ENCODE measurements around the gene MEIOC.
"Not testable (repeated sequence)": the region's sequence is repeated elsewhere in the genome, so short reads cannot be mapped to it uniquely, and the experiment has no call there.

Gene MEIOC

GRCh38 chr17:44655983-44656710, at the start of gene MEIOC:
MEIOC (plus strand) TSS chr17:44656468; CDS start chr17:44656614, 146 bp downstream.
- peak; percentile 74 for DNase-seq (ENCODE audit: low spot score)

GRCh38 chr17:44606658-44607057, 49.6 kb upstream of the MEIOC start:
- DNase-seq (ENCODE audit: low spot score), result no peak

DNA sequence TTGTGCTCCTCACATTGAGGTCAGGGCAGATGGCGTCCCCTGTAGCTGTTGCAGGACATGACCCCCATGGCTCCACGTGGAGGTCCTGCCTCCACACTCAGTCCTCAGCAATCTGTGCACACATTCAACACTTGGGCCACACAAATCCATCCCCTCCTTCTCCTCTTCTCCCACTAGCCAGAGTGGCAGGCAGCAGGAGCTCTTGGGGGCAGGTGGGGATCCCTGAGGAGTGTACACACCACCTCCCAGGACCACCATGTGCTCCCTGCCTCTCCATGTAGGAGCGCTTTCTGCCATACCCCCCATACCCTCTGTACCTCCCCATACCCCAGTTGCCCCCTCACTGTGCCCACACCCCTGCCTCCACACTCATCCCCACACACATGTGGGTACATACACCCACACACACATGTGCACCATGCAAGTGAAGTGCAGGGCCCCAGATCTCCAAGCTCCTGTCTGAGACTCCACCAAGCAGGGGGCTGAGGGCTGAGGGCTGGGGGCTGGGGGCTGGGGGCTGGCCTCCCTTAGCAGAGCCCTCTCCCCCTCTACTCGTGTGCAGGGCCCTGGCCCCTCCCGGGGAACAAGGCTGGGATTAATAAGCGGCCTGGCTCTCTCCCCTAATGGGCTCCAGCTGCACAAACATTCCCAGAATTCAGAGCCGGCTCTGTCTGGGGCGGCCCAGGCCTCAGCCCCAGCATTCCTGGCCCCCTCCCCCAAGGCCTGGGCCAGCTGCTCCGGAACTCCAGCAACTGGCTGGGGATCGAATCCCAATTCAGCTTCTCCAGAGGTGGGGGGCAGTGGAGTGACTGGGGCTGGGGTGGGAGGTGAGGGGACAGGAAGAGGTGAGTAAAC, 48.2 kb upstream of the MEIOC start:
- DNase-seq (ENCODE audit: low spot score), result no peak

GRCh38 chr17:44608727-44609435, 47.4 kb upstream of the MEIOC start:
- no peak for DNase-seq (ENCODE audit: low spot score)

- DNase-seq (ENCODE audit: low spot score), result no peak
These were observed 45.9 kb upstream of the MEIOC start for GRCh38 chr17:44610331-44610730.

- DNase-seq (ENCODE audit: low spot score), result no peak
These were observed 45.4 kb upstream of the MEIOC start for GRCh38 chr17:44610871-44611270.

DNA sequence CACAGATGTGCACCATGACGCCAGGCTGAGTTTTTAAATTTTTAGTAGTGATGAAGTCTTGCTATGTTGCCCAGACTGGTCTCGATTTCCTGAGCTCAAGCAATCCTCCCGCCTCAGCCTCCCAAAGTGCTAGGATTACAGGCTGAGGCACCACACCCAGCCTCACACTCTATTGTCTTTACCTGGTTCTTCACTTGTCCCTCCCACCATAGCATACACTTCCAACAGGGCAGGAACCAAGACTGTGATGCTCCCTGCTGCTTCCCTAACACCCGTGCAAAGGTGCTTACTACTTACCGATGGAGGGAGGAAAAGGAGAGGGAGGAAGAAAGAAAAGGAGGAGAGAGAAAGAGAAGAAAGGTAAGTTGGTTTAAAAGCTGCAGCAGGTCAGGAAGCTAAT, 41.4 kb upstream of the MEIOC start:
- DNase-seq (ENCODE audit: low spot score), result no peak

DNA sequence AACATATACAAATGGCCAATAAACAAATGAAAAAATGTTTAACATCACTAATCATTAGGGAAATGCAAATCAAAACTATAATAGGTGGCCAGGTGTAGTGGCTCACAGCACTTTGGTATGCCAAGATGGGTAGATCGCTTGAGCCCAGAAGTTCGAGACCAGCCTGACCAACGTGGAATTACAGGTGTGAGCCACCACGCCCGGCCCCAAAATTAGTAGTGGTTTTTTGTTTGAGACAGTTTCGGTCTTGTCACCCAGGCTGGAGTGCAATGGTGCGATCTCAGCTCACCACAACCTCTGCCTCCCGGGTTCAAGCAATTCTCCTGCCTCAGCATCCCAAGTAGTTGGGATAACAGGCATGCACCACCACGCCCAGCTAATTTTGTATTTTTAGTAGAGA, 37.6 kb upstream of the MEIOC start:
- not testable (repeated sequence) for DNase-seq (ENCODE audit: low spot score)

GRCh38 chr17:44623070-44623725, 33.1 kb upstream of the MEIOC start:
- DNase-seq (ENCODE audit: low spot score), result no peak

DNA sequence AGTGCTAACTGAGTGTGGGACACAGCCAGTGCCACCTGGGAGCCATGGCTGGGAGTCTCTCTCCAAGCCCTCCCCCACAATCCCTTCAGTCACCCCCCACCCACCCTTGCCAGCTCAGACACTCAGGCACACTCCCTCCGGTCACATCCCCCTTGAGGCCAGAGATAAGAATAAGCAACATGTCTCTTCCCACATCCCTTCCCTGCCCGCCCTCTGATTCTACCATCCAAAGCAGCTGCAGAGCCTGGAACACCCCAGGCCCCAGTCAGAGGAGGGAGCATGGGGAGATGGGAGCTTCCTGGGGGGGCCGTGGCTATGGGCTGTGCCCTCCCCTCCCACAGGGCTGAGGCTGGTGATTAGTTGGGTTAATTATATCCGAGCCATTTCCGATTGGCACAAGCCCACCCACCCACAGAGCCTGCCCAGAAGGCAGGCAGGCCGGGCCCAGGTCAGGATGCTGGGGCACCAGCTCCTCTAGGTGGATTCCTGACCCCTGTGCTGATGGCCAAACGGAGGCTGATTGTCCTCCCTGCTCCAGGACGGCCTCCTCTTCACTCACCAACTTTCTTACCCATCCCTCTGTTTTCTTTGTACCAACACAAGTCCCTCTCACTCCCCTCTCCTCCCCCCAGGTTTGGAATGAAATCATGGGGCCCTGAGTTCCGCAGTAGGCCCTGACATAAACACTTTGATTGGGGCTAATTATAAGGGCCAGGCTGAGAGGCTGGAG, 28.6 kb upstream of the MEIOC start:
- no peak for DNase-seq (ENCODE audit: low spot score)

GRCh38 chr17:44628243-44629188, 27.8 kb upstream of the MEIOC start:
- no peak for DNase-seq (ENCODE audit: low spot score)

- no peak for DNase-seq (ENCODE audit: low spot score)
These were observed 27.0 kb upstream of the MEIOC start for GRCh38 chr17:44629314-44629713.

DNA sequence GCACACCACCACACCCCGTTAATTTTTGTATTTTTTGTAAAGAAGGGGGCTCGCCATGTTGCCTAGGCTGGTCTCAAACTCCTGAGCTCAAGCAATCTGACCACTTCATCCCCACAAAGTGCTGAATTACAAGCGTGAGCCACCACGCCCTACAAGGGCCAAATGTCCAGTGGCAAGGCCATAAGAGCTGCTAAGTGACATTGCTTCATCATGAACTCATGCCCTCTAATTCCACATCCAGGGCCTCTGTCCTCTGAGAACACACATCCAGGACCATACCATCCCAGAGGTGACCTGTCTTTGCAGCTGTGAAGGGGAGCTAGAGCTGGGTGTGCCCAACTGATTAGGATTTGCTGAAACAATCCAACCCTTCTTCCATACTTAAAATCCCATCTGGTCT, 25.6 kb upstream of the MEIOC start:
- no peak for DNase-seq (ENCODE audit: low spot score)

DNA sequence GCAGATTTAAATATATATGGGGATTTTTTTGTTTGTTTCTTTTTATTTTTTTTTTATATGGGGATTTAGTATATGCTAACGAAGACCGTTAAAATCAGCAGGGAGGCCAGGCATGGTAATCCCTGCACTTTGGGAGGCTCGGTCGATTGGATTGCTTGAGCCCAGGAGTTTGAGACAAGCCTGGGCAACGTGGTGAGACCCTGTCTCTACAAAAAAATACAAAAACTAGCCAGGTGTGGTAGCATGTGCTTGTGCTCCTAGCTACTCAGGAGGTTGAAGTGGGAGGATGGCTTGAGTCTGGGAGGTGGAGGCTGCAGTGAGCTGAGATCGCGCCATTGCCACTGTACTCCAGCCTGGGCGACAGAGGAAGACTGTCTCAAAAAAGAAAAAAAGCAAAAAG, 22.3 kb upstream of the MEIOC start:
- no peak for DNase-seq (ENCODE audit: low spot score)

DNA sequence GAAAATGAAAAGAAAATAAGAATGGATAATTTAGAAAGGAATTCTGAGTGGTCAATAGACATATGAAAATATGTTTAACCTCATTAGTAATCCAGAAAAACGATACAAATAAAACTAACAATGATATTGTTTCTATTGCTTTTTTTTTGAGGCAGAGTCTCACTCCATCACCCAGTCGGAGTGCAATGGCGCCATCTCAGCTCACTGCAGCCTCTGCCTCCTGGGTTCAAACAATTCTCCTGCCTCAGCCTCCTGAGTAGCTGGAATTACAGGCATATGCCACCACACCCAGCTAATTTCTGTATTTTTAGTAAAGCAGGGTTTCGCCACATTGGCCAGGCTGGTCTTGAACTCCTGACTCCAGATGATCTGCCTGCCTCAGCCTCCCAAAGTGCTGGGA, 21.9 kb upstream of the MEIOC start:
- not testable (repeated sequence) for DNase-seq (ENCODE audit: low spot score)

DNA sequence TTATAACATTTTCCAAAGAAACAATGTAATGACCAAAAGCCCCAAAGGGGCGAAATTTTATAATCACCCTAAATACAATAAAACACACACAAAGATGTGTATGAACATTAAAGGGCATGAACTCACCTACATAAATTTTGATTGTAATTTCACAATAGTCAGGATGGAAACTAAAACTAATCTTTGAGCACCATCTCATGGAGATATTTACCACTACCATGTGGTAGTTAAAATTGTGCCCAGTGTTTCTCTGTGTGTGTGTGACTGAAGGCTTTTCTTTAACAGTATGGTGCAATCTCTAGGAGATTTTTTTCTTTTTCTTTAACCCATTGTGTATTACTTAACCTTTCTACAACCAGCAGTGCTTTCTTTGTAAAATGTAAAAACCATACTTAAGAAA, 19.7 kb upstream of the MEIOC start:
- no peak for DNase-seq (ENCODE audit: low spot score)

- DNase-seq (ENCODE audit: low spot score), result no peak
These were observed 19.2 kb upstream of the MEIOC start for GRCh38 chr17:44637066-44637465.

- DNase-seq (ENCODE audit: low spot score), result no peak
These were observed 13.4 kb upstream of the MEIOC start for GRCh38 chr17:44642834-44643233.

- no peak for DNase-seq (ENCODE audit: low spot score)
These were observed 10.9 kb upstream of the MEIOC start for GRCh38 chr17:44645341-44645740.

- no peak for DNase-seq (ENCODE audit: low spot score)
These were observed 10.0 kb upstream of the MEIOC start for GRCh38 chr17:44646280-44646679.

Data from HuH-7.5 (cell line).